SIG-M5 treated with dmso at 0.1 percent for 504 hours (cell line): Measurements from ENCODE around the gene MYOZ2.

Experiments used
- DNase-seq: peaks from one replicate; lab custom pipeline; 2025; ENCODE audit not compliant: unreplicated experiment; lab: John Stamatoyannopoulos, UW

The MYOZ2 gene

DNA sequence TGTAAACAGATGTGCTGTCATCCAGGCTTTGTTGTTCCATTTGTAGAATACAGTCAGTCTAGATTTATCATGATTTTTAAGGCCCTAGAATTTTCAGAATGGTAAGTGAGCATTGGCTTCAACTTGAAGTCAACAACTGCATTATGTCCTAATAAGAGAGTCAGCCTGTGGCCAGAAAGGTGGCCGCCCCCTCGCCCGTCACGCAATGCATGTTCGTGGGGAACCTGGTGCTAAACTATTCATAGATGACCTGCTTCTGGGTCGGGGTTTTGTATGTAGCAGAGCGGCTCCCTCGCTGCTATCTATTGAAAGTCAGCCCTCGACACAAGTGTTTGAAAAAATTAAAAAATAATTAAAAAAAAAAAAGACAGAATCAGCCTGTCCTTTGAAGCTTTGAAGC, 101.6 kb downstream of the MYOZ2 start:
- DNase-seq: no peak
